Measurements from ENCODE around the gene NPTXR. TPM values are rescaled to one million over a fixed set of nuclear protein-coding genes. Genes with fewer than 3 reads are reported as not detected.

The NPTXR gene
- total and polyA plus RNA-seq, 8 donors, result 0.46 to 19.6 (median 2.3) TPM

DNA sequence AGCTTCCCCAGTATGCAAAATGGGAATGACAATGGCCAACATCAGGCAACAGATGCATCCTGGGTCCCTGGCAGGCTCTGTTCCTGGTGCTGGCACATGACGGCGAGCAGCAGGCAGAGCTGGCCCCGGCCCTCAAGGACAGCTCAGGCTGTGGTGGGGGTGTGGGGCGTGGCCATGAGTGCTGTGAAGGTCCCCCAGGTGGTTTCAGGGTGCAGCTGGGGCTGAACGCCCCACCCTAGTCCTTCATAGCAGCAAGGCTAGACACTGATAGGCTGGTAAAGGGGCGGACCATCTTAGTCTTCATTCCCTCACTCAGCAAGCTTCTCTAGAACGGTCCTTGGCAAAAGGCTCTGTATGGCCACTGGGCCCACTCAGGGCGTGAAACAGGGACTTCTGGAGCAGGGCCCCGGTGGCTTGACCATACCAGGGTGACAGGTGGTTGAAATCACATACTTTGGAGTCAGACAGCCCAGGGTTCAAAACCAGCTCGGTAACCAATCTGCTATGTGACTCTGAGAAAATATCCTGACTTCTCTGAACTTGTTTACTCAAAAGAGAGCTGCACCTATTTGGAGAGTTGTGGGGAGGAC lies 15.1 kb downstream of the NPTXR start:
- Histone ChIP-seq H3K36me3 (peaks cover 0 to 15% (median 3%) of the 10 kb centered on the region in 4 donors), H3K27ac (no peak overlapping the region), H3K4me1 (no peaks in the 10 kb centered on the region), H3K9me3 (no peaks in the 10 kb centered on the region), H3K4me3 (no peak overlapping the region), H3K27me3 (no peaks in the 10 kb centered on the region)
- TF ChIP-seq, protein P1, sequence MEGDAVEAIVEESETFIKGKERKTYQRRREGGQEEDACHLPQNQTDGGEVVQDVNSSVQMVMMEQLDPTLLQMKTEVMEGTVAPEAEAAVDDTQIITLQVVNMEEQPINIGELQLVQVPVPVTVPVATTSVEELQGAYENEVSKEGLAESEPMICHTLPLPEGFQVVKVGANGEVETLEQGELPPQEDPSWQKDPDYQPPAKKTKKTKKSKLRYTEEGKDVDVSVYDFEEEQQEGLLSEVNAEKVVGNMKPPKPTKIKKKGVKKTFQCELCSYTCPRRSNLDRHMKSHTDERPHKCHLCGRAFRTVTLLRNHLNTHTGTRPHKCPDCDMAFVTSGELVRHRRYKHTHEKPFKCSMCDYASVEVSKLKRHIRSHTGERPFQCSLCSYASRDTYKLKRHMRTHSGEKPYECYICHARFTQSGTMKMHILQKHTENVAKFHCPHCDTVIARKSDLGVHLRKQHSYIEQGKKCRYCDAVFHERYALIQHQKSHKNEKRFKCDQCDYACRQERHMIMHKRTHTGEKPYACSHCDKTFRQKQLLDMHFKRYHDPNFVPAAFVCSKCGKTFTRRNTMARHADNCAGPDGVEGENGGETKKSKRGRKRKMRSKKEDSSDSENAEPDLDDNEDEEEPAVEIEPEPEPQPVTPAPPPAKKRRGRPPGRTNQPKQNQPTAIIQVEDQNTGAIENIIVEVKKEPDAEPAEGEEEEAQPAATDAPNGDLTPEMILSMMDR (IDR thresholded peaks at IDR 0.05), result no peak
- TF ChIP-seq POLR2A (IDR thresholded peaks at IDR 0.05) (no peak), POLR2AphosphoS5 (IDR thresholded peaks at IDR 0.05) (no peak), EP300 (IDR thresholded peaks at IDR 0.05) (no peak)
- intact Hi-C loops (cut with DNase I; ENCODE audit: low total_unique reads), result no loop called here
- WGBS, 5 donors, result 78 to 86% (median 81%) methylated on average over 4 to 10 of the region's 10 CpGs
- no peak for DNase-seq

- intact Hi-C loops (cut with DNase I; ENCODE audit: low total_unique reads), result no loop called here
- H3K4me3 ChIP-seq, result no peak overlapping the region
- WGBS, 5 donors, result 71 to 81% (median 74%) methylated on average over 10 to 11 of the region's 11 CpGs
- H3K36me3 ChIP-seq, result peaks cover 0 to 15% (median 3%) of the 10 kb centered on the region in 4 donors
- H3K27me3 ChIP-seq, result no peaks in the 10 kb centered on the region
- H3K4me1 ChIP-seq, result no peaks in the 10 kb centered on the region
- TF ChIP-seq POLR2AphosphoS5 (IDR thresholded peaks at IDR 0.05), result no peak
- TF ChIP-seq, protein P1 (IDR thresholded peaks at IDR 0.05), result no peak
- H3K27ac ChIP-seq, result no peak overlapping the region
- H3K9me3 ChIP-seq, result no peaks in the 10 kb centered on the region
- no peak for DNase-seq
Measured at GRCh38 chr22:38828191-38828590, 15.6 kb downstream of the NPTXR start.

GRCh38 chr22:38827510-38827909 lies 16.3 kb downstream of the NPTXR start:
- Histone ChIP-seq H3K4me3 (no peak overlapping the region), H3K27ac (no peak overlapping the region), H3K4me1 (no peaks in the 10 kb centered on the region), H3K9me3 (no peaks in the 10 kb centered on the region), H3K36me3 (peaks cover 0 to 15% (median 3%) of the 10 kb centered on the region in 4 donors), H3K27me3 (no peaks in the 10 kb centered on the region)
- intact Hi-C loops (cut with DNase I; ENCODE audit: low total_unique reads), result no loop called here
- TF ChIP-seq EP300 (IDR thresholded peaks at IDR 0.05), result no peak
- DNase-seq, result no peak

DNA sequence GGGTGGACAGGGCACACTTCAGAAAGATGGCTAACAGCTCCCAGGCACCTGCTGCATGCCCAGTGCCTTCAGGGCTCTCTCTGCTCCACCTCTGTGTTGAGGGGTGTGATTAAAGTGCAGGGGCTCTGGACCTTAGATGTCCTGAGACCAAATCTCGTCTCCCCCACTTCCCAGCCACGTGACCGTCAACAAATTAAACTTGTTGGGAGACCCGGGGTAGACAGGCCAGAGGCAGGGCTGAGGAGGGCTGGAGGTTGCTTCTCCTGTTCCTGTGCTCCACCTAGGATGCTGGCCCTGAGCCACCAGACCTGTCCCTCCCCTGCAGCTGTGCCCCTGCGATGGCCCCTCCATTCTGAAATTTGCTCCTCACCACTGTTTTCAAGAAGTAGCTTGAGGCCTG lies 17.0 kb downstream of the NPTXR start:
- no peaks in the 10 kb centered on the region for H3K4me1 ChIP-seq
- DNase-seq, result no peak
- 71 to 80% (median 78%) methylated on average over 5 of the region's 5 CpGs for WGBS, 5 donors
- no peak overlapping the region for H3K27ac ChIP-seq
- H3K9me3 ChIP-seq, result no peaks in the 10 kb centered on the region
- H3K4me3 ChIP-seq, result no peak overlapping the region
- intact Hi-C loops (cut with DNase I; ENCODE audit: low total_unique reads), result no loop called here
- TF ChIP-seq POLR2A (IDR thresholded peaks at IDR 0.05) (no peak), EP300 (IDR thresholded peaks at IDR 0.05) (no peak), POLR2AphosphoS5 (IDR thresholded peaks at IDR 0.05) (no peak)
- TF ChIP-seq, protein P1 (IDR thresholded peaks at IDR 0.05), result no peak
- no peaks in the 10 kb centered on the region for H3K27me3 ChIP-seq
- H3K36me3 ChIP-seq, result peaks cover 0 to 15% (median 3%) of the 10 kb centered on the region in 4 donors

DNA sequence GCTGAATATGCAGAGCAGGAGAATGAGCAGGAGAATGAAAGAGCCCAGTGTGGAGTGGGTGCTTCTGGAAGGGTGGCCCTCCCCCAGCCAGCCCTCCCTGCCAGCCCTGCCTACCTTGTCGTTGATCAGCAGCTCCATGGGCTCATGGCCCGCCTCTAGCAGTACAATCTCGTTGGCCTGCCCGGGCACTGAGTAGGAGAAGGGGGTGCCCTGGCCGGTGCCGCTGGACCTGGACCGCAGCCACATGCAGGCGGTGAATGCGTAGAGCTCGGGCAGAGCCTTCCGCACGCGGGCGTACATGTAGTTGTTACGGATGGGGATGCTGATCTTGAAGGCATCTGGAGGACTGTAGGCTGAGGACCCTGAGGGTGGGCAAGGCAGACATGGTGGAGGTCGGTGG lies 17.4 kb downstream of the NPTXR start:
- WGBS, 5 donors, result 87 to 92% (median 89%) methylated on average over 15 to 16 of the region's 16 CpGs
- no peaks in the 10 kb centered on the region for H3K27me3 ChIP-seq

More for the DNA sequence above, 17.4 kb downstream of the NPTXR start:
- Histone ChIP-seq H3K36me3 (peaks cover 0 to 15% (median 3%) of the 10 kb centered on the region in 4 donors), H3K4me3 (no peak overlapping the region), H3K4me1 (no peaks in the 10 kb centered on the region), H3K9me3 (no peaks in the 10 kb centered on the region), H3K27ac (no peak overlapping the region)
- intact Hi-C loops (cut with DNase I; ENCODE audit: low total_unique reads), result no loop called here
- no peak for TF ChIP-seq EP300 (IDR thresholded peaks at IDR 0.05)
- DNase-seq, result no peak
